Kidney epithelial cell (primary cell): Measurements from ENCODE around the gene NDUFV3. TPM values are rescaled to one million over a fixed set of nuclear protein-coding genes. Genes with fewer than 3 reads are reported as not detected.
"Not testable (repeated sequence)": the region's sequence is repeated elsewhere in the genome, so short reads cannot be mapped to it uniquely, and the experiment has no call there.

Experiments
- DNase-seq: peaks from one replicate; pipeline ENCODE4 v3.0.0-alpha.2; 2010; ENCODE audit warnings: low read depth
- H3K27me3 ChIP-seq: 2 replicates; pipeline ENCODE4 v1.6.0; 2011; ENCODE audit warnings: low read length; ENCODE audit not compliant: control insufficient read depth, insufficient read depth
- H3K36me3 ChIP-seq: 2 replicates; pipeline ENCODE4 v1.5.1; 2011; ENCODE audit warnings: low read length; ENCODE audit not compliant: control insufficient read depth, insufficient read depth
- H3K4me3 ChIP-seq: 2 replicates; pipeline ENCODE4 v1.5.1; 2011; ENCODE audit warnings: low read depth, mild to moderate bottlenecking, control low read depth, low read length
- total RNA-seq: library from RNA; depleted of rRNA; stranded (reverse); fragments of >200 nt; gene quantifications from 2 replicates; pipeline ENCODE4 v1.2.3, GENCODE V29; 2015
- TF ChIP-seq, protein P1 (sequence below): IDR thresholded peaks from 2 replicates; pipeline ENCODE4 v1.5.1; 2011; ENCODE audit warnings: mild to moderate bottlenecking, moderate library complexity, low read length, control low read depth, inconsistent platforms; ENCODE audit not compliant: insufficient read depth, poor library complexity, severe bottlenecking

NDUFV3 gene
- total RNA-seq, 1 donor from 2014 or later = 32.8 TPM

DNA sequence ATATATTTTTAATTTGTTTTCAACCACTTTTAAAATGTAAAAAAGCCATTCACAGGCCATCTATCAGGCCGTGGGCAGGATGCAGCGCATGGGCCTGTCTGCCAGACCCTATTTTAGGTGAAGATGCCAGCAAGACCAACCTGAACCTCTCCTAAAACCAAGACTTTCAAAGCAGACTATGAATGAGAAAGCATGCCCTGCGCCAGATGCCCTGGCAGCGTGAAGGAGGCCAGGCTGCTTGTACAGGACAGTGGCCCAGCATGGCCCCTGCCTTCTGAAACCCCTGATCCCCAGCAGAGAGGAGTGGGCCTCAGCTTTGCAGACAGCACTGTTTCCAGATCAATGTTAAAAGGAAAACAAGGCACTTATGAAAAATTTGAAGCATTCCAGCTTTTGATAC lies 45.4 kb upstream of the NDUFV3 start:
- H3K4me3 ChIP-seq = no peak overlapping the region
- TF ChIP-seq, protein P1, sequence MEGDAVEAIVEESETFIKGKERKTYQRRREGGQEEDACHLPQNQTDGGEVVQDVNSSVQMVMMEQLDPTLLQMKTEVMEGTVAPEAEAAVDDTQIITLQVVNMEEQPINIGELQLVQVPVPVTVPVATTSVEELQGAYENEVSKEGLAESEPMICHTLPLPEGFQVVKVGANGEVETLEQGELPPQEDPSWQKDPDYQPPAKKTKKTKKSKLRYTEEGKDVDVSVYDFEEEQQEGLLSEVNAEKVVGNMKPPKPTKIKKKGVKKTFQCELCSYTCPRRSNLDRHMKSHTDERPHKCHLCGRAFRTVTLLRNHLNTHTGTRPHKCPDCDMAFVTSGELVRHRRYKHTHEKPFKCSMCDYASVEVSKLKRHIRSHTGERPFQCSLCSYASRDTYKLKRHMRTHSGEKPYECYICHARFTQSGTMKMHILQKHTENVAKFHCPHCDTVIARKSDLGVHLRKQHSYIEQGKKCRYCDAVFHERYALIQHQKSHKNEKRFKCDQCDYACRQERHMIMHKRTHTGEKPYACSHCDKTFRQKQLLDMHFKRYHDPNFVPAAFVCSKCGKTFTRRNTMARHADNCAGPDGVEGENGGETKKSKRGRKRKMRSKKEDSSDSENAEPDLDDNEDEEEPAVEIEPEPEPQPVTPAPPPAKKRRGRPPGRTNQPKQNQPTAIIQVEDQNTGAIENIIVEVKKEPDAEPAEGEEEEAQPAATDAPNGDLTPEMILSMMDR = no peak
- peaks cover 6% of the 10 kb centered on the region for H3K36me3 ChIP-seq
- H3K27me3 ChIP-seq = no peaks in the 10 kb centered on the region
- no peak for DNase-seq

DNA sequence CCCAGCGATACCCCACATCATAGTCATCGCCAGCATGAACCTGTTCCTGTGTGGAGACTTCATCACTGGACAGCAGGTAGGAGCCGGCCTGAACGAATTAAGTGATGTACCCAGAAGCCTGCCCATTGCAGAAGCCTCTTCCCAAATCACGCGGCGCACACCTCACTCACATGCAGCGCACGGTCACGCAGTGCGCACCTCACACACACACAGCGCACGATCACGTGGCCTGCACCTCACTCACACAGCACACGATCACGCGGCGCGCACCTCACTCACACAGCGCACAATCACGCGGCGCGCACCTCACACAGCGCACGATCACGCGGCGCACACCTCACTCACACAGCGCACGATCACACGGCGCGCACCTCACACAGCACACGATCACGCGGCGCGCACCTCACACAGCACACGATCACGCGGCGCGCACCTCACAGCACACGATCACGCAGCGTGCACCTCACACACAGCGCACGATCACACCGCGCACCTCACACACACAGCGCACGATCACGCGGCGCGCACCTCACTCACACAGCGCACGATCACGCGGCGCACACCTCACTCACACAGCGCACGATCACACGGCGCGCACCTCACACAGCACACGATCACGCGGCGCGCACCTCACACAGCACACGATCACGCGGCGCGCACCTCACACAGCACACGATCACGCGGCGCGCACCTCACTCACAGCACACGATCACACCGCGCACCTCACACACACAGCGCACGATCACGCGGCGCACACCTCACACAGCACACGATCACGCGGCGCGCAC lies 44.8 kb upstream of the NDUFV3 start:
- not testable (repeated sequence) for DNase-seq

DNA sequence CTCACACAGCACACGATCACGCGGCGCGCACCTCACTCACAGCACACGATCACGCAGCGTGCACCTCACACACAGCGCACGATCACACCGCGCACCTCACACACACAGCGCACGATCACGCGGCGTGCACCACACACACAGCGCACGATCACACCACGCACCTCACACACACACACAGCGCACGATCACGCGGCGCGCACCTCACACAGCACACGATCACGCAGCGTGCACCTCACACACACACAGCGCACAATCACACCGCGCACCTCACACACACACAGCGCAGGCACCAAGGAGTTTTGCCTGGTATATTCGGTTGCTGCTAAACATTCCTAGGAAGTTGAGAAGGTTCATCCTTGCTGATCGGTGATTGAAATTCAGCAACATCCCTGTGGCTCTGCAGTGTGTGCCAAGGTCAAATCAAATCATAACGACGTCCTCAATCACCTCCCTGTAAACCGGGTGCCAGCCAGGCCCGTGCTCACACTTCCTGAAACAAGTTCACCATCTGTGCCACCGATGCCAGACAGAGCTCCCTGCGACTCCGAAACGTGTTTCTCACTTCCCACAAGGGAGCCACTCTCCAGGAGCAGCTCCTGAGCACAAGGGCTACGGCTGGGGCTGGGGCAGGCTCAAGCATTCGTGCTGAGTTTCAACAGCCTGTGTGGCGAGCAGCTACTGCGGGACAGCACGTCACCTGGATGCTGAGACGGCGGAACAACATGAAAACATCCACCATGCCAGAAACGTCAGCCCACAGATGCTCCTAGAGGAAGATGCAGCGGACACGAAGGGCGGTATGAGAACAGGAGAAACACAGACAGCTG lies 44.0 kb upstream of the NDUFV3 start:
- Histone ChIP-seq H3K27me3 (no peaks in the 10 kb centered on the region), H3K36me3 (peaks cover 6% of the 10 kb centered on the region), H3K4me3 (no peak overlapping the region)
- no peak for DNase-seq
- TF ChIP-seq, protein P1 = no peak

More for the DNA sequence above, 44.8 kb upstream of the NDUFV3 start:
- H3K36me3 ChIP-seq, H3K27me3 ChIP-seq, H3K4me3 ChIP-seq: not testable (repeated sequence)

DNA sequence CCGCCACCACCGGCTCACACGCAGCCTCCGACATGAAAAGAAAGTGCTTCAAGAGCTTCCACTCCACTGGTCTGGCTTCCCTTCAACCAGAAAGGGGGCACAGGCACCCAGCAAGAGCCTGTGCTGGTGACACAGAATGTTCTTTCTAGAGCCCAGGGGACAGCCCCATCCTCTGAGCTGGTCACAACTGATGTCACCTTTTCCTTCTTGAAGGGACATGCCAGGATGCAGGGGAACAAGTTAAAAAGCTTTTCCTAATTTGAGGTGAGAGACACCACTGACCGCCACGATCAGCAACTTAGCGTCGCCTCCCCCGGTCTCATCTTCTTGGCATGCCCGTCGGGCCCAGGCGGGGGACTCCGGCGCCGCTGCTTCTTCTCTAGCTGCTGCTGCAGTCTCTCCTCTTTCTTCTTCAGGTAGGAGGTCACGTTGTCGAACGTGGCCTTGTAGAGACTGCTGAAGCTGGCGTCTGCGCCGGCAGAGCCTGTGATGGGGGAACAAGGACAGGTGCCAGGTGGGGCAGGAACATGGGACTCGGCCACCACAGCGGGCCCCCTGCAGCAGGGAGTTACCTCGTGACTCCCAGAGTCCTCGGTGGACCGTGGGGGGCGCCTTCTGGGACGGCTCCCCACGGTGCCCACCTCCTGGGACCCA lies 43.2 kb upstream of the NDUFV3 start:
- H3K36me3 ChIP-seq = peaks cover 7% of the 10 kb centered on the region
- no peak overlapping the region for H3K4me3 ChIP-seq
- no peak for DNase-seq
- TF ChIP-seq, protein P1 = no peak
- no peaks in the 10 kb centered on the region for H3K27me3 ChIP-seq

DNA sequence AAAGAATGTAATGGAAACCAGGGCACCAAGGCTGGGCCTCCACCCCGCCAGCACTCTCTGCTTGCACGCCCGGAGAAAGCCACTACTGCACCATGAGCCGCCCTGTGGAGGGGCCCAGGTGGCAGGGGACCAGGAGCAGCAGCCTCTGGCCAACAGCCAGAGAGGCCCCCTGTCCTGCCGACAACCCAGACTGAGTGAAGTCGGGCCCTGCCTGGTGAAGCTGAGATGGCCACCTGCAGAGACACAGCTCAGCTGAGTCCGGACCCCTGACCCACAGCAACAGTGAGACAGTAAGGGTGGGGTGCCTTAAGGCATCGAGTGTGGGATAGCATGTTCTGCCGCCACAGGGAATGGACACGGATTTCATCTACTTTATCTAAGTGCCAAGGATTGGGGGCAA lies 42.6 kb upstream of the NDUFV3 start:
- DNase-seq = no peak
- TF ChIP-seq, protein P1 = no peak
- Histone ChIP-seq H3K4me3 (no peak overlapping the region), H3K27me3 (no peaks in the 10 kb centered on the region), H3K36me3 (peaks cover 10% of the 10 kb centered on the region)

DNA sequence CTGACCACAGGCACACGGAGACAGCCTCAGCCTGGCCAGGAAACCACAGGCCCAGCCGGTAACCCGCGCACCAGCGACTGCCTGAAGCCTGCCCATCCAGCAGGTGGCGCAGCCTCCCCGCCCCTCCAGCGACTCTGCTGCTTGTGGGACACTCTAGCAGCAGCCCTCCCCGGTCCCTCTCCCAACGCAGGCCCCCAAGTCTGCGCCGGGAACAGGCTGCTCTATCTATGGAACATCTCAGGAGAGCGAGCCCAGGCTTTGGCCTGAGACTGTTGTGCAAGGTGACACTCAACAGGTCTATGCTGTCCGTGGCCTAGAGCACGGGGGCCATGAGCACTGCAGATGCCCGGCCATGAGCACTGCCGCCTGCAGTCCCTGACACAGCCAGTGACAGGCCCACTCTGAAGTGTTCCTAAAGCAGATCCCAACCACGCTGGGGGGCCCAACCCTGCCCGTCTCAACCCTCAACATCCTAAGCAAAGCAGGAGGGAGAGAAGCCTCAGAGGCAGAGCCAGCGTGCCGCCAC lies 42.2 kb upstream of the NDUFV3 start:
- Histone ChIP-seq H3K27me3 (no peaks in the 10 kb centered on the region), H3K4me3 (no peak overlapping the region), H3K36me3 (peaks cover 10% of the 10 kb centered on the region)
- no peak for DNase-seq
- TF ChIP-seq, protein P1 = peak; percentile 60
